Activated CD8-positive, alpha-beta memory T cell treated with anti-CD3 and anti-CD28 coated beads for 48 hours (primary cell): ENCODE results near the gene GGT6.

Source experiments
- DNase-seq, 3 experiments: peaks; one replicate each; pipeline ENCODE4 v3.0.0-alpha.2; 2020; ENCODE audit warnings: low read depth in 2 of 3, low spot score in 2 of 3

The GGT6 gene

GRCh38 chr17:4507361-4508111 is 52.8 kb downstream of the GGT6 start:
- no peak for DNase-seq
